ENCODE measurements around the gene RNF212B. TPM values are rescaled to one million over a fixed set of nuclear protein-coding genes. Genes with fewer than 3 reads are reported as not detected.

RNF212B gene
- total and polyA plus RNA-seq, 2 of the 13 experiments (the other 11 are each of a cell fraction or from before 2014, with no cell fraction given) = 0.05 TPM; not detected in 1

DNA sequence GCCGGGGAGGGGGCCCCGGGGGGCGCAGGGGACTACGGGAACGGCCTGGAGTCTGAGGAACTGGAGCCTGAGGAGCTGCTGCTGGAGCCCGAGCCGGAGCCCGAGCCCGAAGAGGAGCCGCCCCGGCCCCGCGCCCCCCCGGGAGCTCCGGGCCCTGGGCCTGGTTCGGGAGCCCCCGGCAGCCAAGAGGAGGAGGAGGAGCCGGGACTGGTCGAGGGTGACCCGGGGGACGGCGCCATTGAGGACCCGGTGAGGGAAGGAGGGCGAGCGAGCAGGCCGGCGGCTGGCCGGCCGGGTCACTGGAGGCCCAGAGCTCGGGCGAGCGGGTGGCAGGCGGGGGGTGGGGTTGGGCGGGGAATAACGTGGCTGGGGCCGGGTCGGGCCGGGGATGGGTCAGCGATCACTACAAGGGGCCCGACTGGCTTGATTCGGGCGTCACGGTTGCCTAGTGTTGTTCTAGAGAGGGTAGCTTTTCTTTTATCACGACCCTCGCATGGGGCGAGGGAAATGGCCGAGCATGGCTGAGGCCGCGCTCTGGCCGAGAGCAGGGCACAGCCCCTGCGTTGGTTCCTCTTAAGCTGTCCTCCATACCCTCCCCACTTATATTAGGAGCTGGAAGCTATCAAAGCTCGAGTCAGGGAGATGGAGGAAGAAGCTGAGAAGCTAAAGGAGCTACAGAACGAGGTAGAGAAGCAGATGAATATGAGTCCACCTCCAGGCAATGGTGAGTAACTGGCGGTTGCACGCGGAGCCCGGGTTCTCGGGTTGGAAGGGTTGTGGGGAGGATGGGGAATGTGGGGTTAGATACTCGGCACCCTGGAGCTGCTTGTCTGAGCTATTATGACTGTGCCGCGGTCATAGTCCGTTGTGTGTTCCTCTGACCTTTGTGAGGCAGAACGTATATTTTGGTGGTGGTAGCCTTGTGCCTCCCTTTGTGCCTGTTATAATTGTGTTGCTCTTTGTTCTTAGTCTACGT lies 84.1 kb downstream of the RNF212B start (continued):
- TF ChIP-seq, protein P1, sequence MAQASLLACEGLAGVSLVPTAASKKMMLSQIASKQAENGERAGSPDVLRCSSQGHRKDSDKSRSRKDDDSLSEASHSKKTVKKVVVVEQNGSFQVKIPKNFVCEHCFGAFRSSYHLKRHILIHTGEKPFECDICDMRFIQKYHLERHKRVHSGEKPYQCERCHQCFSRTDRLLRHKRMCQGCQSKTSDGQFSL (CRISPR knock-in tag; IDR thresholded peaks at IDR 0.05) = peak; percentile 66; the same call in 1 of the 2 replicates
- TF ChIP-seq HDAC6 (IDR thresholded peaks at IDR 0.05; ENCODE audit: low read depth, low read length) (no peak), ZBTB7A (CRISPR knock-in tag; IDR thresholded peaks at IDR 0.05) (peak; percentile 77), PAWR (CRISPR knock-in tag; IDR thresholded peaks at IDR 0.05; ENCODE audit: borderline replicate concordance) (no peak), ZNF33A (CRISPR knock-in tag; IDR thresholded peaks at IDR 0.05; ENCODE audit: borderline replicate concordance) (peak; percentile 62; the same call in 1 of the 2 replicates), ZNF501 (CRISPR knock-in tag; IDR thresholded peaks at IDR 0.05) (peak; percentile 85; the same call in 1 of the 2 replicates), ZSCAN25 (CRISPR knock-in tag; IDR thresholded peaks at IDR 0.05) (peak; percentile 12; the same call in 1 of the 2 replicates), KDM2A (CRISPR knock-in tag; IDR thresholded peaks at IDR 0.05; ENCODE audit: borderline replicate concordance, low read depth) (peak; percentile 98), ZNF333 (CRISPR knock-in tag; IDR thresholded peaks at IDR 0.05; ENCODE audit: borderline replicate concordance) (no peak), ZNF354B (CRISPR knock-in tag; IDR thresholded peaks at IDR 0.05) (peak; percentile 84; the same call in 1 of the 2 replicates)
- TF ChIP-seq, protein P2, sequence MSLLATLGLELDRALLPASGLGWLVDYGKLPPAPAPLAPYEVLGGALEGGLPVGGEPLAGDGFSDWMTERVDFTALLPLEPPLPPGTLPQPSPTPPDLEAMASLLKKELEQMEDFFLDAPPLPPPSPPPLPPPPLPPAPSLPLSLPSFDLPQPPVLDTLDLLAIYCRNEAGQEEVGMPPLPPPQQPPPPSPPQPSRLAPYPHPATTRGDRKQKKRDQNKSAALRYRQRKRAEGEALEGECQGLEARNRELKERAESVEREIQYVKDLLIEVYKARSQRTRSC (CRISPR knock-in tag; IDR thresholded peaks at IDR 0.05; ENCODE audit: low read depth) = 0 out of 2 replicates have a peak, but pooled peaks have one; percentile 59
- TF ChIP-seq, protein P3, sequence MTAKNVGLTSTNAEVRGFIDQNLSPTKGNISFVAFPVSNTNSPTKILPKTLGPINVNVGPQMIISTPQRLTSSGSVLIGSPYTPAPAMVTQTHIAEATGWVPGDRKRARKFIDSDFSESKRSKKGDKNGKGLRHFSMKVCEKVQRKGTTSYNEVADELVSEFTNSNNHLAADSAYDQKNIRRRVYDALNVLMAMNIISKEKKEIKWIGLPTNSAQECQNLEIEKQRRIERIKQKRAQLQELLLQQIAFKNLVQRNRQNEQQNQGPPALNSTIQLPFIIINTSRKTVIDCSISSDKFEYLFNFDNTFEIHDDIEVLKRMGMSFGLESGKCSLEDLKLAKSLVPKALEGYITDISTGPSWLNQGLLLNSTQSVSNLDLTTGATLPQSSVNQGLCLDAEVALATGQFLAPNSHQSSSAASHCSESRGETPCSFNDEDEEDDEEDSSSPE (CRISPR knock-in tag; IDR thresholded peaks at IDR 0.05) = peak; percentile 38; the same call in 1 of the 2 replicates
- TF ChIP-seq, protein P4, sequence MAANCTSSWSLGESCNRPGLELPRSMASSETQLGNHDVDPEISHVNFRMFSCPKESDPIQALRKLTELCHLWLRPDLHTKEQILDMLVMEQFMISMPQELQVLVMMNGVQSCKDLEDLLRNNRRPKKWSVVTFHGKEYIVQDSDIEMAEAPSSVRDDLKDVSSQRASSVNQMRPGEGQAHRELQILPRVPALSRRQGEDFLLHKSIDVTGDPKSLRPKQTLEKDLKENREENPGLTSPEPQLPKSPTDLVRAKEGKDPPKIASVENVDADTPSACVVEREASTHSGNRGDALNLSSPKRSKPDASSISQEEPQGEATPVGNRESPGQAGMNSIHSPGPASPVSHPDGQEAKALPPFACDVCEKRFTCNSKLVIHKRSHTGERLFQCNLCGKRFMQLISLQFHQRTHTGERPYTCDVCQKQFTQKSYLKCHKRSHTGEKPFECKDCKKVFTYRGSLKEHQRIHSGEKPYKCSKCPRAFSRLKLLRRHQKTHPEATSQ (CRISPR knock-in tag; IDR thresholded peaks at IDR 0.05; ENCODE audit: borderline replicate concordance) = no peak; the same call in 1 of the 2 replicates
- TF ChIP-seq, protein P5, sequence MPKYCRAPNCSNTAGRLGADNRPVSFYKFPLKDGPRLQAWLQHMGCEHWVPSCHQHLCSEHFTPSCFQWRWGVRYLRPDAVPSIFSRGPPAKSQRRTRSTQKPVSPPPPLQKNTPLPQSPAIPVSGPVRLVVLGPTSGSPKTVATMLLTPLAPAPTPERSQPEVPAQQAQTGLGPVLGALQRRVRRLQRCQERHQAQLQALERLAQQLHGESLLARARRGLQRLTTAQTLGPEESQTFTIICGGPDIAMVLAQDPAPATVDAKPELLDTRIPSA (CRISPR knock-in tag; IDR thresholded peaks at IDR 0.05; ENCODE audit: borderline replicate concordance) = no peak; the same call in 1 of the 2 replicates
- TF ChIP-seq, protein P6, sequence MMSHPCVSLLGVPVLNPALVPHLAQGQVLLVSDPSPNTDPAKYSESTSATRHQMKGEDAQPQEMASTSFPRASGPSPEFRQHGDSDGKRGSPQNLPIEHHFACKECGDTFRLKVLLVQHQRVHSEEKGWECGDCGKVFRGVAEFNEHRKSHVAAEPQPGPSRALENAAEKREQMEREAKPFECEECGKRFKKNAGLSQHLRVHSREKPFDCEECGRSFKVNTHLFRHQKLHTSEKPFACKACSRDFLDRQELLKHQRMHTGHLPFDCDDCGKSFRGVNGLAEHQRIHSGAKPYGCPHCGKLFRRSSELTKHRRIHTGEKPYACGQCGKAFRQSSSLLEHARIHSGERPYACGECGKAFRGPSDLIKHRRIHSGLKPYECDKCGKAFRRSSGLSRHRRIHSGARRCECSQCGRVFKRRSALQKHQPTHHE (CRISPR knock-in tag; IDR thresholded peaks at IDR 0.05; ENCODE audit: borderline replicate concordance) = no peak; the same call in 1 of the 2 replicates
- TF ChIP-seq, protein P7, sequence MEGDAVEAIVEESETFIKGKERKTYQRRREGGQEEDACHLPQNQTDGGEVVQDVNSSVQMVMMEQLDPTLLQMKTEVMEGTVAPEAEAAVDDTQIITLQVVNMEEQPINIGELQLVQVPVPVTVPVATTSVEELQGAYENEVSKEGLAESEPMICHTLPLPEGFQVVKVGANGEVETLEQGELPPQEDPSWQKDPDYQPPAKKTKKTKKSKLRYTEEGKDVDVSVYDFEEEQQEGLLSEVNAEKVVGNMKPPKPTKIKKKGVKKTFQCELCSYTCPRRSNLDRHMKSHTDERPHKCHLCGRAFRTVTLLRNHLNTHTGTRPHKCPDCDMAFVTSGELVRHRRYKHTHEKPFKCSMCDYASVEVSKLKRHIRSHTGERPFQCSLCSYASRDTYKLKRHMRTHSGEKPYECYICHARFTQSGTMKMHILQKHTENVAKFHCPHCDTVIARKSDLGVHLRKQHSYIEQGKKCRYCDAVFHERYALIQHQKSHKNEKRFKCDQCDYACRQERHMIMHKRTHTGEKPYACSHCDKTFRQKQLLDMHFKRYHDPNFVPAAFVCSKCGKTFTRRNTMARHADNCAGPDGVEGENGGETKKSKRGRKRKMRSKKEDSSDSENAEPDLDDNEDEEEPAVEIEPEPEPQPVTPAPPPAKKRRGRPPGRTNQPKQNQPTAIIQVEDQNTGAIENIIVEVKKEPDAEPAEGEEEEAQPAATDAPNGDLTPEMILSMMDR (CRISPR knock-in tag; IDR thresholded peaks at IDR 0.05) = no peak

Measured in HepG2 (cell line).